ENCODE measurements around the gene CCDC8.

- TF ChIP-seq POLR2A (IDR thresholded peaks at IDR 0.05) (no peak), CTCF (IDR thresholded peaks at IDR 0.05) (no peak)
Measured at GRCh38 chr19:46452186-46452585, 38.8 kb upstream of the CCDC8 start.
